ENCODE measurements around the gene LAT.

LAT gene

DNA sequence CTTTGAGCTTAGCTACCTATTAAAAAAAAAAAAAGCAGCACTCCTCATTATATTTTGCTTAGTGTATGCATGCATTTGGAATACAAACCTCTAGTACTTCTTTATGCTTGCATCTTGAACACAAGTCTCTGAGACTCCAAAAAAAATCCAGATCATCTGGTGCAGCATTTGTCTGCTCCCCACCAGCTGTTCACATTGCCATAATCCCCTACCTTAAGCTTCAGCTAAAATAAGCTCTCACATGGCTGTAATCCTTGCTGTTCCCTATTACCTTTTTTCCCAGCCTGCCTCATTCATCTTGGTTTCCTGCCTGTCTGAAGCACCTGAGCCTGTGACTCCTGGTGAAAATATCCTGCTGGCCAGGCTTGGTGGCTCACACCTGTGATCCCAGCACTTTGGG lies 41.6 kb upstream of the LAT start:
- DNase-seq (ENCODE audit: low spot score): no peak
- TF ChIP-seq, protein P1, sequence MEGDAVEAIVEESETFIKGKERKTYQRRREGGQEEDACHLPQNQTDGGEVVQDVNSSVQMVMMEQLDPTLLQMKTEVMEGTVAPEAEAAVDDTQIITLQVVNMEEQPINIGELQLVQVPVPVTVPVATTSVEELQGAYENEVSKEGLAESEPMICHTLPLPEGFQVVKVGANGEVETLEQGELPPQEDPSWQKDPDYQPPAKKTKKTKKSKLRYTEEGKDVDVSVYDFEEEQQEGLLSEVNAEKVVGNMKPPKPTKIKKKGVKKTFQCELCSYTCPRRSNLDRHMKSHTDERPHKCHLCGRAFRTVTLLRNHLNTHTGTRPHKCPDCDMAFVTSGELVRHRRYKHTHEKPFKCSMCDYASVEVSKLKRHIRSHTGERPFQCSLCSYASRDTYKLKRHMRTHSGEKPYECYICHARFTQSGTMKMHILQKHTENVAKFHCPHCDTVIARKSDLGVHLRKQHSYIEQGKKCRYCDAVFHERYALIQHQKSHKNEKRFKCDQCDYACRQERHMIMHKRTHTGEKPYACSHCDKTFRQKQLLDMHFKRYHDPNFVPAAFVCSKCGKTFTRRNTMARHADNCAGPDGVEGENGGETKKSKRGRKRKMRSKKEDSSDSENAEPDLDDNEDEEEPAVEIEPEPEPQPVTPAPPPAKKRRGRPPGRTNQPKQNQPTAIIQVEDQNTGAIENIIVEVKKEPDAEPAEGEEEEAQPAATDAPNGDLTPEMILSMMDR (IDR thresholded peaks at IDR 0.05; ENCODE audit: extremely low read depth, missing control alignments): no peak

DNA sequence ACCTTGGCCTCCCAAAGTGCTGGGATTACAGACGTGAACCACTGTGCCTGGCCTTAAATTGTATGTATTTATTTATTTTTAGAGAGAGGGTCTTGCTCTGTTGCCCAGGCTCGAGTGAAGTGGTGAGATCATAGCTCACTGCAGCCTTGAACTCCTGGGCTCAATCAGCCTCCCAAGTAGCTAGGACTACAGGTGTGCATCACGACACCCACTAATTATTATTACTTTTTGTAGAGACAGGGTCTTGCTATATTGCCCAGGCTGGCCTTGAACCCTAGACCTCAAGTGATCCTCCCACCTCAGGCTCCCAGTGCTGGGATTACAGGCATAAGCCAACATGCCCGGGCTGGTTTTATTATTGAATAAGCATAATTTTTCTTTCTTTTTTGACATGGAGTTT lies 38.2 kb upstream of the LAT start:
- TF ChIP-seq, protein P1 (IDR thresholded peaks at IDR 0.05; ENCODE audit: extremely low read depth, missing control alignments): no peak
- DNase-seq (ENCODE audit: low spot score): no peak

GRCh38 chr16:28950648-28951409 lies 34.0 kb upstream of the LAT start, which contains the start of gene NFATC2IP:
TSS of gene NFATC2IP (plus strand) at chr16:28950937. CDS start at chr16:28951012, 75 bp downstream.
- TF ChIP-seq, protein P1 (IDR thresholded peaks at IDR 0.05; ENCODE audit: extremely low read depth, missing control alignments): no peak
- peak; percentile 99 for DNase-seq (ENCODE audit: low spot score)

DNA sequence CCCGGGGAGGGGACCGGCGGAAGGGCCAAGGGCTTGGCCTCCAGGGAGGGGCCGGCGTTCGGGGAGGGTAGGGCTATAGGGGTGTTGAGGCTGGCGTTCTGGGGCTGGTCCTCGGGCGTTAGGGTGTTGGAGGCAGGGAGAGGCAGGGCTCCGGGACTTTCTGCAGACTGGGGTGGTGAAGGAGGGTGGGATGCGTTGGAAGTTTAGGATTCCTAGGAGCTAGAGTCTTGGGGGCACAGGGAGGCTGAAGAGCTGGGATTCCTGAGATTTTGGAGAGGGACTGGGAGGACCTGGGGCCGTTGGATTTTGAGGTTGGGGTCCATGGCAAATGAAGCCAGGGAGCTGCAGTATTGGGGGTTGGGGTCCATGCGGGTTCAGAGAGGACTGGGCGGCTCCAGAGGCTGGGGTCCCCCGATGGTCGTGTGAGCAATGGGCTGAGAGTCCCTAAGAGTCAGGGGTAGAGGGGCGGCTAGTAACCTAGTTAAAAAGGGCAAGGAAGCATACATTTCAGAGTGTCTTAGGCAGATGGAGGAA lies 33.4 kb upstream of the LAT start:
- TF ChIP-seq, protein P1 (IDR thresholded peaks at IDR 0.05; ENCODE audit: extremely low read depth, missing control alignments): no peak
- no peak for DNase-seq (ENCODE audit: low spot score)

GRCh38 chr16:28958216-28958615 lies 26.6 kb upstream of the LAT start:
- TF ChIP-seq, protein P1 (IDR thresholded peaks at IDR 0.05; ENCODE audit: extremely low read depth, missing control alignments): no peak
- DNase-seq (ENCODE audit: low spot score): no peak

GRCh38 chr16:28958836-28959235 lies 26.0 kb upstream of the LAT start:
- TF ChIP-seq, protein P1 (IDR thresholded peaks at IDR 0.05; ENCODE audit: extremely low read depth, missing control alignments): no peak
- no peak for DNase-seq (ENCODE audit: low spot score)

GRCh38 chr16:28964072-28964471 lies 20.8 kb upstream of the LAT start:
- no peak for DNase-seq (ENCODE audit: low spot score)
- TF ChIP-seq, protein P1 (IDR thresholded peaks at IDR 0.05; ENCODE audit: extremely low read depth, missing control alignments): no peak

Data from GM20000 (cell line).